Peyer's patch (tissue), 4 donors: ENCODE data around the gene DOCK3.

Source experiments
- POLR2A ChIP-seq, 2 donors: fragments of 450-650 bp; IDR thresholded peaks; one replicate each; pipeline ENCODE4 v1.5.1; 2017; ENCODE audit warnings: antibody characterized with exemption in 2 of 2, mild to moderate bottlenecking in 2 of 2, moderate library complexity in 2 of 2
- TF ChIP-seq, protein P1 (sequence below), 6 experiments: fragments of 450-650 bp in 4 of 6; fragments of 200-600 bp in 2 of 6; sonication (generic) in 1 of 6; IDR thresholded peaks; one replicate each; pipeline ENCODE4 v1.5.1; 2017 to 2019; ENCODE audit warnings: antibody characterized with exemption in 6 of 6, mild to moderate bottlenecking in 3 of 6, moderate library complexity in 1 of 6

DNA sequence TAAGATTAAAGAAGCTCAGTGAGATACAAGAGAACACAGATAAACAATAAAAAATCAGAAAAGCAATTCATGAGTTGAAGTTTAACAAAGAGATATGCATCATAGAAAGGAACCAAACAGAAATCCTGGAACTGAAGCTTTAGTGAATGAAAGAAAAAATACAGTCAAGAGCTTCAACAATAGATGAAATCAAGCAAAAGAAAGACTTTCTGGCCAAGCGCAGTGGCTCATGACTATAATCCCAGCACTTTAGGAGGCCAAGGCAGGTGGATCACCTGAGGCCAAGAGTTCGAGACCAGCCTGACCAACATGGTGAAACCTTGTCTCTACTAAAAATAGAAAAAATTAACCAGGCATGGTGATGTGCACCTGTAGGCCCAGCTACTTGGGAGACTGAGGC, 408.8 kb downstream of the DOCK3 start:
- TF ChIP-seq POLR2A (IDR thresholded peaks at IDR 0.05) = no peak
- TF ChIP-seq, protein P1, sequence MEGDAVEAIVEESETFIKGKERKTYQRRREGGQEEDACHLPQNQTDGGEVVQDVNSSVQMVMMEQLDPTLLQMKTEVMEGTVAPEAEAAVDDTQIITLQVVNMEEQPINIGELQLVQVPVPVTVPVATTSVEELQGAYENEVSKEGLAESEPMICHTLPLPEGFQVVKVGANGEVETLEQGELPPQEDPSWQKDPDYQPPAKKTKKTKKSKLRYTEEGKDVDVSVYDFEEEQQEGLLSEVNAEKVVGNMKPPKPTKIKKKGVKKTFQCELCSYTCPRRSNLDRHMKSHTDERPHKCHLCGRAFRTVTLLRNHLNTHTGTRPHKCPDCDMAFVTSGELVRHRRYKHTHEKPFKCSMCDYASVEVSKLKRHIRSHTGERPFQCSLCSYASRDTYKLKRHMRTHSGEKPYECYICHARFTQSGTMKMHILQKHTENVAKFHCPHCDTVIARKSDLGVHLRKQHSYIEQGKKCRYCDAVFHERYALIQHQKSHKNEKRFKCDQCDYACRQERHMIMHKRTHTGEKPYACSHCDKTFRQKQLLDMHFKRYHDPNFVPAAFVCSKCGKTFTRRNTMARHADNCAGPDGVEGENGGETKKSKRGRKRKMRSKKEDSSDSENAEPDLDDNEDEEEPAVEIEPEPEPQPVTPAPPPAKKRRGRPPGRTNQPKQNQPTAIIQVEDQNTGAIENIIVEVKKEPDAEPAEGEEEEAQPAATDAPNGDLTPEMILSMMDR (IDR thresholded peaks at IDR 0.05) = no peak
